GM18858 (cell line): ENCODE measurements around the gene SERPINE3.

ENCODE experiments used
- ATAC-seq: cut with Tn5 transposase; IDR thresholded peaks from one replicate; pipeline ENCODE4 v1.9.1; 2021; ENCODE audit not compliant: unreplicated experiment

The SERPINE3 gene

GRCh38 chr13:51327961-51328360 is 11.5 kb upstream of the SERPINE3 start:
- ATAC-seq, result no peak

GRCh38 chr13:51328488-51328887 is 11.0 kb upstream of the SERPINE3 start:
- ATAC-seq, result no peak

GRCh38 chr13:51329606-51330005 is 9.9 kb upstream of the SERPINE3 start:
- ATAC-seq, result no peak

- ATAC-seq, result peak; percentile 53
Observed at GRCh38 chr13:51330791-51331190, 8.7 kb upstream of the SERPINE3 start.

GRCh38 chr13:51331354-51331861 is 8.1 kb upstream of the SERPINE3 start:
- ATAC-seq, result peak; percentile 50

GRCh38 chr13:51332566-51333361 is 6.7 kb upstream of the SERPINE3 start:
- ATAC-seq, result no peak

GRCh38 chr13:51333421-51333820 is 6.1 kb upstream of the SERPINE3 start:
- ATAC-seq, result no peak

GRCh38 chr13:51333826-51334225 is 5.7 kb upstream of the SERPINE3 start:
- ATAC-seq, result no peak

GRCh38 chr13:51336746-51337145 is 2.7 kb upstream of the SERPINE3 start:
- ATAC-seq, result no peak

- ATAC-seq, result no peak
Observed at GRCh38 chr13:51339952-51340732, 651 bp downstream of the SERPINE3 start.

GRCh38 chr13:51341232-51341631 is 1.7 kb downstream of the SERPINE3 start:
- no peak for ATAC-seq

GRCh38 chr13:51341791-51342190 is 2.3 kb downstream of the SERPINE3 start:
- no peak for ATAC-seq

- no peak for ATAC-seq
Observed at GRCh38 chr13:51342706-51343105, 3.2 kb downstream of the SERPINE3 start.

- ATAC-seq, result no peak
Observed at GRCh38 chr13:51343475-51343874, 4.0 kb downstream of the SERPINE3 start.

GRCh38 chr13:51346397-51346796 is 6.9 kb downstream of the SERPINE3 start:
- no peak for ATAC-seq

- ATAC-seq, result no peak
Observed at GRCh38 chr13:51347099-51347498, 7.6 kb downstream of the SERPINE3 start.

GRCh38 chr13:51348069-51348967 is 8.8 kb downstream of the SERPINE3 start:
- no peak for ATAC-seq

GRCh38 chr13:51349016-51349415 is 9.5 kb downstream of the SERPINE3 start:
- ATAC-seq, result no peak

- ATAC-seq, result no peak
Observed at GRCh38 chr13:51355217-51355616, 15.7 kb downstream of the SERPINE3 start.

GRCh38 chr13:51357928-51358595 is 18.6 kb downstream of the SERPINE3 start:
- ATAC-seq, result no peak
